Measurements from ENCODE around the gene IGSF10.

DNA sequence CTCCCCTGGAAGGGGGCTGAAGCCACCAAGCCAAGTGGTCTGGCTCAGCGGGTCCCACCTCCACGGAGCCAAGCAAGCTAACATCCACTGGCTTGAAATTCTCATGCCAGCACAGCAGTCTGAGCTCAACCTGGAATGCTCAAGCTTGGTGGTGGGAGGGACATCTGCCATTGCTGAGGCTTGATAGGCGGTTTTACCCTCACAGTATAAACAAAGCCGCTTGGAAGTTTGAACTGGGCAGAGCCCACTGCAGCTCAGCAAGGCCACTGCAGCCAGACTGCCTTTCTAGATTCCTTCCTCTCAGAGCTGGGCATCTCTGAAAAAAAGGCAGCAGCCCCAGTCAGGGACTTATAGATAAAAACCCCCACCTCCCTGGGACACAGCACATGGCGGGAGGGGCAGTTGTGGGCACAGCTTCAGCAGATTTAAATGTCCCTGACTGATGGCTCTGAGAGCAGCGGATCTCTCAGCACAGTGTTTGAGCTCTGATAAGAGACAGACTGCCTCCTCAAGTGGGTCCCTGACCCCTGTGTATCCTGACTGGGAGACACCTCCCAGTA, 23.2 kb upstream of the IGSF10 start:
- TF ChIP-seq, protein P1, sequence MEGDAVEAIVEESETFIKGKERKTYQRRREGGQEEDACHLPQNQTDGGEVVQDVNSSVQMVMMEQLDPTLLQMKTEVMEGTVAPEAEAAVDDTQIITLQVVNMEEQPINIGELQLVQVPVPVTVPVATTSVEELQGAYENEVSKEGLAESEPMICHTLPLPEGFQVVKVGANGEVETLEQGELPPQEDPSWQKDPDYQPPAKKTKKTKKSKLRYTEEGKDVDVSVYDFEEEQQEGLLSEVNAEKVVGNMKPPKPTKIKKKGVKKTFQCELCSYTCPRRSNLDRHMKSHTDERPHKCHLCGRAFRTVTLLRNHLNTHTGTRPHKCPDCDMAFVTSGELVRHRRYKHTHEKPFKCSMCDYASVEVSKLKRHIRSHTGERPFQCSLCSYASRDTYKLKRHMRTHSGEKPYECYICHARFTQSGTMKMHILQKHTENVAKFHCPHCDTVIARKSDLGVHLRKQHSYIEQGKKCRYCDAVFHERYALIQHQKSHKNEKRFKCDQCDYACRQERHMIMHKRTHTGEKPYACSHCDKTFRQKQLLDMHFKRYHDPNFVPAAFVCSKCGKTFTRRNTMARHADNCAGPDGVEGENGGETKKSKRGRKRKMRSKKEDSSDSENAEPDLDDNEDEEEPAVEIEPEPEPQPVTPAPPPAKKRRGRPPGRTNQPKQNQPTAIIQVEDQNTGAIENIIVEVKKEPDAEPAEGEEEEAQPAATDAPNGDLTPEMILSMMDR (IDR thresholded peaks at IDR 0.05; ENCODE audit: low read depth, low read length): no peak
- TF ChIP-seq EZH2phosphoT487 (IDR thresholded peaks at IDR 0.05; ENCODE audit: low read depth): no peak
